Erythroblast (primary cell): ENCODE measurements around the gene FIBP.
"Not testable (repeated sequence)": the region's sequence is repeated elsewhere in the genome, so short reads cannot be mapped to it uniquely, and the experiment has no call there.

ENCODE experiments used
- DNase-seq, 2 experiments: peaks; one replicate each; lab custom pipeline; 2025; lab: John Stamatoyannopoulos, UW
- GATA1 ChIP-seq: IDR thresholded peaks from 2 replicates; pipeline ENCODE4 v1.6.1; 2011; ENCODE audit warnings: low read depth, mild to moderate bottlenecking, control low read depth, low read length, moderate library complexity
- POLR2A ChIP-seq: IDR thresholded peaks from 2 replicates; pipeline ENCODE4 v1.6.1; 2011; ENCODE audit warnings: mild to moderate bottlenecking, low read length

Gene FIBP

GRCh38 chr11:65900125-65900898, 12.0 kb upstream of the FIBP start, which contains the start of gene FOSL1:
TSS of gene FOSL1 (minus strand) at chr11:65900388. CDS start at chr11:65900339, 49 bp downstream.
- peak; percentile 95 to 97 for DNase-seq
- TF ChIP-seq GATA1 (no peak), POLR2A (peak; percentile 83)

GRCh38 chr11:65899356-65900124, 11.3 kb upstream of the FIBP start:
- no peak for TF ChIP-seq GATA1
- TF ChIP-seq POLR2A, result no peak
- DNase-seq, result peak; percentile 87 to 95

DNA sequence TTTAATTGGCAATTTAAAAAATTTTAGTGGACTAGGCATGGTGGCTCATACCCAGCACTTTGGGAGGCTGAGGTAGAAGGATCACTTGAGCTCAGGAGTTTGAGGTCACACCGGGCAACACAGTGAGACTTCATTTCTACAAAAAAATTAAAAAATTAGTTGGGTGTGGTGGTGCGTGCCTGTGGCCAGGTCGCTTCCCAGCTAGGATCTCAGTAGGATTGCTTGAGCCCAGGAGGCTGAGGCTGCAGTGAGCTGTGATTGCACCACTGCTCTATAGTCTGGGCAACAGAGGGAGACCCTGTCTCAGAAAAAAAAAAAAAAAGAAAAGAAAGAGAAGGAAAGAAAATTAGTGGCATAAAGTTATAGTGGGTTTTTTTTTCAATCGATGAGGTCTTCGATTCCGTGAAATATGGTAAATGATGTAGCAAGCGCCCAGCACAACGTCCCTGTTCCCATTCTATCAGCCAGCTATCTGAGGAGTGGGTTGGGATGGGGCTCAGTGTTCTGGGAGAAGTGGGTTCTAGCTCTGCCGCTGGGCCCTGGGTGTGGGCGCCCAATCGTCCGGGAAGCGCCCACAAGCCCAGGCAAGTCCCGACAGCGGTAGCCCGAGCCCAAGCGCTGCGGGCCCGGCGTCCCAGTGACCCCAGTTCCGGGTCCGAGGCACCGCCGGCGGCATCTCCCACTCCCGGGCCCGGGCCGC, 10.5 kb upstream of the FIBP start:
- TF ChIP-seq GATA1 (no peak), POLR2A (peak; percentile 65)
- peak in 1 of 2 experiments; percentile 54 for DNase-seq

GRCh38 chr11:65897020-65897471, 8.8 kb upstream of the FIBP start:
- no peak for DNase-seq
- TF ChIP-seq POLR2A (no peak), GATA1 (no peak)

DNA sequence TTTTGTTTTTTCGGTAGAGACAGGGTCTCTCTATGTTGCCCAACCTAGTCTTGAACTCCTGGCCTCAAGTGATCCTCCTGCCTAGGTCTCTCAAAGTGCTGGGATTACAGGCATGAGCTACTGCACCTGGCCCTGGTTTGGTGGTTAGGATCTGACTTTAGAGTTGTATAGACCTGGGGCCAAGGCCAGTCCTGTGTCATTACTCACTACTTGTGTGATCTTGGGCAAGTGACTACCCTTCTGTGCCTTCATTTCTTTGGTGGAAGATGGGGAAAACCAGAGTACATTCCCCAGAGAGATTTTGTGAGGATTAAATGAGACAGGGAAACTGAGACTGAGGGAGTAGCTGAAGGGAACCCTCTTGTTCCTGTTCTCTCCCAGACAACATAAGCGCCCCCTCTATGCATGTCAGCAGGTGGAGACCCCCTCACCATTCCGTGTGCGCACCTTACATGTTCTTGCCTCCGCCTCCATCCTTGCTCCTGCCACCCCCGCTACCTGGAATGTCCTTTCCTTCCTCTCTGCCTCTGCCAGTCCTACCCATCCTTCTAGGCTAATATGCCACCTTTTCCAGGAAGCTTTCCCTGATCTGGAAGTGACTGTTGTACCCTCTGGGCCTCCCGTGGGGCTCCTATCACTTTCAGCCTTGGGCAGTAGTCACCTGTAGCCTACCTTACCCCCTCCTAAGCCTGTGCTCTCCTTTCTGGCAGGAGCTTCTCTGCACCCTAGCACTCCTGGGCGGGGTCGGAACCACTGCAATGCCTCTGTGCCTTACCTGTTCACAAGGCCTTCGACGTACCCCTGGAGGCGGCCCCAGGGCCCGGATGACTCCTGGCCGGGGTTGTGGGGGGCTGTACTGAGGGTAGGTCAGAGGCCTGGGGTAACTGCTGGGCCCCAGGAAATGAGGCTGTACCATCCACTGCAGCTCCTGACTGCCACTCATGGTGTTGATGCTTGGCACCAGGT, 8.0 kb upstream of the FIBP start:
- DNase-seq, result no peak

GRCh38 chr11:65895482-65895981, 7.3 kb upstream of the FIBP start:
- DNase-seq, result no peak
- no peak for TF ChIP-seq POLR2A
- TF ChIP-seq GATA1, result no peak

More for the DNA sequence above, 8.0 kb upstream of the FIBP start:
- no peak for TF ChIP-seq GATA1
- TF ChIP-seq POLR2A, result peak; percentile 35

DNA sequence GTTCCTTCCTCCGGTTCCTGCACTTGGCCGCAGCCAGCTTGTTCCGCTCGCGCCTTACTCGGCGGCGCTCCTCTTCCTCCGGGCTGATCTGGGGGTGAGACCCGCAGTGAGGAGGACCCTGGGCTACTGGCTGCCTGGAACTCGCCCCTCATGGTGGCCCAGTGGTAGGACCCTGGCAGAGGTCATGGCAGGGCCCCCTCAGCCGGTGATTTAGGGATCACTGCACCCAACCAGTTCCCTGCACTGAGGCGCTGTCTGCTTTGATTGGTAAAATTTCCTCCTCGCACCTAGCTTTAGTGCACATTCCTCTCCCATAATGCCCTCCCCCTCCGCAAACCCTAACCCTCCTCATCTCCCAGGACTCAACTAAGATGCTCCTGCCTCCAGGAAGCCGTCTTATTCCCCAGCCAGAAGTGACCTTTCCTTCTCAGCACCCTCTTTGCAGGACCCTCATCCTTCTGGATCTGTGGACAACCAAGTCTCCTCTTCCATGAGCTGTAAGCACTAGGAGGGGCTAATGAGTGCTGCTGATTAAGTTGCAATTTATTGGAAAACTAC, 5.8 kb upstream of the FIBP start:
- no peak for TF ChIP-seq POLR2A
- TF ChIP-seq GATA1, result no peak
- no peak for DNase-seq

- TF ChIP-seq GATA1 (no peak), POLR2A (no peak)
- no peak for DNase-seq
Observed at GRCh38 chr11:65892661-65893317, 4.5 kb upstream of the FIBP start.

- DNase-seq, result not testable (repeated sequence)
Observed at GRCh38 chr11:65892137-65892540, 3.9 kb upstream of the FIBP start.

- DNase-seq, result peak; percentile 51 to 52
Observed at GRCh38 chr11:65891219-65892136, 3.2 kb upstream of the FIBP start.

More at GRCh38 chr11:65891219-65892136, 3.2 kb upstream of the FIBP start:
- peak; percentile 8 for TF ChIP-seq POLR2A
- TF ChIP-seq GATA1, result no peak
